HepG2 (cell line): ENCODE results near the gene TMEM131L. TPM values are rescaled to one million over a fixed set of nuclear protein-coding genes. Genes with fewer than 3 reads are reported as not detected.

Source experiments
- ATAC-seq: fragments of 200-7000 bp; cut with Tn5 transposase; 3 replicates; pipeline ENCODE4 v1.9.1; 2020; ENCODE audit warnings: mild to moderate bottlenecking, moderate library complexity
- BruUV-seq: library from RNA; stranded (reverse); fragments of 400-500 nt; replicated peaks from 2 replicates; lab custom pipeline; 2021; lab: Mats Ljungman, UMichigan
- CTCF ChIA-PET: fragments of 300-600 bp; formaldehyde crosslinking; extraction: SDS; loops from one replicate; lab custom pipeline; 2021; ENCODE audit warnings: low total read pairs, inconsistent platforms, low intra/inter-chr PET ratio; lab: Yijun Ruan, JAX
- POLR2A ChIA-PET: fragments of 350-600 bp; sonication (Branson Sonifier 250); formaldehyde crosslinking; loops from one replicate; lab custom pipeline; 2020; ENCODE audit warnings: antibody characterized with exemption, inconsistent platforms; lab: Yijun Ruan, JAX
- DNase-seq: peaks from one replicate; pipeline ENCODE4 v3.0.0-alpha.2; 2015; ENCODE audit warnings: low spot score
- FAIRE-seq: peaks from 3 replicates; lab custom pipeline; 2011; peaks lifted over from hg19 to GRCh38; lab: Jason Lieb, UNC
- H2AFZ ChIP-seq: one replicate; pipeline ENCODE4 v1.6.1; 2011; ENCODE audit warnings: low read length, inconsistent platforms
- H3K27ac ChIP-seq: fragments of 300-600 bp; 3 replicates; pipeline ENCODE4 v1.8.0; 2011; ENCODE audit warnings: mixed run types, mild to moderate bottlenecking, mixed read lengths, low read length, inconsistent platforms; ENCODE audit not compliant: insufficient read depth; ENCODE audit errors: extremely low read length
- H3K27me3 ChIP-seq, 2 experiments: fragments of 200-600 bp in 1 of 2; 2 replicates in 1 of 2; 3 replicates in 1 of 2; pipeline versions ENCODE4 v1.6.0 to v1.8.0; 2011; ENCODE audit warnings: low read length in 2 of 2, mild to moderate bottlenecking in 2 of 2, moderate library complexity in 2 of 2, inconsistent platforms in 1 of 2; ENCODE audit not compliant: insufficient read depth in 2 of 2, control insufficient read depth in 1 of 2
- H3K36me3 ChIP-seq, 2 experiments: fragments of 200-600 bp in 1 of 2; replicated peaks in 1 of 2; 2 replicates in 1 of 2; 3 replicates in 1 of 2; pipeline versions ENCODE4 v1.5.1 to v1.8.0; 2011; ENCODE audit warnings: low read length in 2 of 2, inconsistent platforms in 1 of 2; ENCODE audit not compliant: insufficient read depth in 2 of 2, control insufficient read depth in 1 of 2
- H3K4me1 ChIP-seq: 2 replicates; pipeline ENCODE4 v1.5.1; 2012; ENCODE audit warnings: low read length, inconsistent platforms; ENCODE audit not compliant: insufficient read depth
- H3K4me2 ChIP-seq: 2 replicates; pipeline ENCODE4 v1.6.0; 2011; ENCODE audit warnings: low read depth, low read length, inconsistent platforms
- H3K4me3 ChIP-seq, 3 experiments: fragments of 200-600 bp in 1 of 3; sonication (generic), shearing (Covaris generic) in 1 of 3; replicated peaks in 1 of 3; 2 replicates each; pipeline ENCODE4 v1.5.1; 2011 to 2016; ENCODE audit warnings: low read length in 3 of 3, inconsistent platforms in 2 of 3, low read depth in 2 of 3, mild to moderate bottlenecking in 2 of 3, control low read depth in 1 of 3, mixed read lengths in 1 of 3; ENCODE audit not compliant: insufficient read depth in 1 of 3
- H3K79me2 ChIP-seq: one replicate; pipeline ENCODE4 v1.6.1; 2011; ENCODE audit warnings: low read length, inconsistent platforms; ENCODE audit not compliant: insufficient read depth
- H3K9ac ChIP-seq: 2 replicates; pipeline ENCODE4 v1.6.0; 2011; ENCODE audit warnings: mild to moderate bottlenecking, low read depth, low read length, inconsistent platforms; ENCODE audit not compliant: insufficient read depth
- H3K9me3 ChIP-seq: 2 replicates; pipeline ENCODE4 v1.5.1; 2012; ENCODE audit warnings: mild to moderate bottlenecking, low read length
- H4K20me1 ChIP-seq: 2 replicates; pipeline ENCODE4 v1.6.0; 2011; ENCODE audit warnings: inconsistent platforms, mild to moderate bottlenecking, low read length, moderate library complexity; ENCODE audit not compliant: insufficient read depth
- ARNT2 ChIP-seq: sonication (generic); formaldehyde crosslinking; IDR thresholded peaks from 2 replicates; pipeline ENCODE4 v1.8.0; 2022; ENCODE audit warnings: mild to moderate bottlenecking, low read depth, missing genetic modification reagents, moderate library complexity
- ETV6 ChIP-seq: sonication (generic); formaldehyde crosslinking; conservative IDR thresholded peaks from 2 replicates; pipeline ENCODE4 v1.4.0; 2020; ENCODE audit warnings: missing genetic modification reagents
- GABPB1 ChIP-seq: IDR thresholded peaks from 2 replicates; pipeline ENCODE4 v1.6.1; 2016; ENCODE audit warnings: mild to moderate bottlenecking, missing genetic modification reagents, moderate library complexity, missing compliant biosample characterization
- KAT2B ChIP-seq: fragments of 150-350 bp; IDR thresholded peaks from 2 replicates; pipeline ENCODE4 v1.6.1; 2014; ENCODE audit warnings: low read depth, low read length, borderline replicate concordance
- MAFK ChIP-seq, 2 experiments: IDR thresholded peaks in 1 of 2; conservative IDR thresholded peaks in 1 of 2; 2 replicates each; pipeline ENCODE4 v1.6.1; 2011; ENCODE audit warnings: improper control_type of control experiment in 2 of 2, low read length in 2 of 2
- MBNL3 ChIP-seq: fragments of 250-450 bp; sonication (Bioruptor Pico); conservative IDR thresholded peaks from 2 replicates; pipeline ENCODE4 v1.8.0; 2022; ENCODE audit warnings: mild to moderate bottlenecking, inconsistent platforms
- NFYC ChIP-seq: IDR thresholded peaks from 2 replicates; pipeline ENCODE4 v1.6.1; 2016; ENCODE audit warnings: missing genetic modification reagents, missing compliant biosample characterization
- RBFOX2 ChIP-seq: fragments of 200-400 bp; formaldehyde crosslinking; IDR thresholded peaks from 2 replicates; pipeline ENCODE4 v1.6.1; 2017; ENCODE audit warnings: low read depth, mild to moderate bottlenecking, low read length
- RXRB ChIP-seq: IDR thresholded peaks from 2 replicates; pipeline ENCODE4 v1.6.1; 2016; ENCODE audit warnings: borderline replicate concordance, missing genetic modification reagents, missing compliant biosample characterization
- SETDB1 ChIP-seq: sonication (generic); formaldehyde crosslinking; IDR thresholded peaks from 2 replicates; pipeline ENCODE4 v1.5.1; 2020; ENCODE audit warnings: missing genetic modification reagents, mild to moderate bottlenecking, borderline replicate concordance
- ZC3H4 ChIP-seq: sonication (generic); formaldehyde crosslinking; IDR thresholded peaks from 2 replicates; pipeline ENCODE4 v1.4.0; 2020; ENCODE audit warnings: missing genetic modification reagents, borderline replicate concordance
- WGBS: methylation state at CpG from one replicate; pipeline ENCODE4 v1.1.6; 2017; ENCODE audit warnings: low lambda C conversion rate; 5-methylcytosine and 5-hydroxymethylcytosine counted together
- in situ Hi-C: cut with HindIII; loops from 2 replicates; pipeline ENCODE4 v1.10.0; 2017; ENCODE audit warnings: low pct_unique_long_range_greater_than_20kb; ENCODE audit not compliant: extremely low pct_ligation_motif_present
- intact Hi-C: fragments of 100-400 bp; cut with micrococcal nuclease; formaldehyde crosslinking; loops from one replicate; pipeline ENCODE4 v1.10.0; 2022; ENCODE audit not compliant: unreplicated experiment
- polyA plus RNA-seq, 8 experiments: library from polyadenylated mRNA; depleted of rRNA in 3 of 8; stranded (reverse) in 7 of 8; unstranded in 1 of 8; fragments of >200 nt; fragmentation: Illumina TruSeq in 4 of 8; extraction: Trizol in 4 of 8; gene quantifications; 2 replicates each; pipeline versions ENCODE4 v1.2.1 to v1.2.3, GENCODE V29; 2011 to 2016; ENCODE audit warnings: low read depth in 4 of 8, missing spikeins in 1 of 8, mixed read lengths in 1 of 8; ENCODE audit not compliant: insufficient read depth in 1 of 8
- total RNA-seq, 5 experiments: library from RNA; depleted of rRNA; stranded (reverse); fragments of >200 nt; fragmentation: Illumina TruSeq; extraction: Trizol; gene quantifications; 2 replicates each; pipeline ENCODE4 v1.2.3, GENCODE V29; 2016; ENCODE audit warnings: low read depth in 1 of 5
- TF ChIP-seq, protein P1 (sequence below): sonication (generic); formaldehyde crosslinking; IDR thresholded peaks from 2 replicates; pipeline ENCODE4 v1.8.1; 2023; ENCODE audit warnings: mild to moderate bottlenecking, missing genetic modification reagents, borderline replicate concordance
- TF ChIP-seq, protein P2 (sequence below): sonication (generic); formaldehyde crosslinking; IDR thresholded peaks from 2 replicates; pipeline ENCODE4 v1.4.0; 2020; ENCODE audit warnings: mild to moderate bottlenecking, missing genetic modification reagents
- TF ChIP-seq, protein P3 (sequence below): sonication (generic); formaldehyde crosslinking; IDR thresholded peaks from 2 replicates; pipeline ENCODE4 v1.4.0; 2020; ENCODE audit warnings: missing genetic modification reagents, borderline replicate concordance
- TF ChIP-seq, protein P4 (sequence below): IDR thresholded peaks from 2 replicates; pipeline ENCODE4 v1.6.1; 2016; ENCODE audit warnings: control low read depth

The TMEM131L gene
- total and polyA plus RNA-seq, 2 of the 13 experiments (the other 11 are each of a cell fraction or from before 2014, with no cell fraction given), result 2.2 to 4.5 TPM

DNA sequence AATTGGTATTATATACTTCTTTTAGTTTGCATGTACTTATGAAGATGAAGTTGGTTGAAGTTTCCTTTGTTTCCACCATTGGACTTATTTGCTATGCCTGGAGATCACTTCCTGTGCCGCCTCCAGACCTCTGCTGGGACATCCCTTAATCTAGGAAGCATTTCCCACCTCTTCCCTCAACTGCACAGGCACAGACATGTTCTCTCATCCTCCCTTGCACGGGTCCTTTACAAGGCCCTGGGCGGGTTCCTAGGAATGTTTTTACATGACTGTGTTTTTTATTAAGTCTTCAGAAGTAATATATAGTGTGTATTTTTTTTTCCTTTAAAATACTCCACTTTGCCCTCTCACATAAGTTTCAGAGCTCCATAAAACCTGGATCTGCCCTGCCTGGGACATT is 51.0 kb downstream of the TMEM131L start:
- Histone ChIP-seq H3K36me3 (no peaks in the 10 kb centered on the region), H3K27ac (no peak overlapping the region), H3K27me3 (no peaks in the 10 kb centered on the region), H3K4me1 (peaks cover 36% of the 10 kb centered on the region), H3K4me3 (no peak overlapping the region), H3K9ac (no peak overlapping the region), H3K79me2 (no peaks in the 10 kb centered on the region), H4K20me1 (no peaks in the 10 kb centered on the region), H2AFZ (no peak overlapping the region), H3K9me3 (no peaks in the 10 kb centered on the region), H3K4me2 (no peak overlapping the region)
- intact Hi-C loops (loop anchor here (5.0 kb wide), 2 partner anchors 50 kb away; partner anchors contain the start of gene TMEM131L), in situ Hi-C loops (no loop called here)
- FAIRE-seq (no peak), ATAC-seq (no peak), DNase-seq (no peak)
- ChIA-PET POLR2A (no interaction called here), CTCF (no interaction called here)
- WGBS, result 97% methylated on average over 3 of the region's 3 CpGs
- no TSS peak for BruUV-seq
- TF ChIP-seq, protein P1, sequence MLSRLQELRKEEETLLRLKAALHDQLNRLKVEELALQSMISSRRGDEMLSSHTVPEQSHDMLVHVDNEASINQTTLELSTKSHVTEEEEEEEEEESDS (CRISPR knock-in tag), result no peak
- TF ChIP-seq ETV6 (CRISPR knock-in tag) (no peak), KAT2B (no peak), SETDB1 (CRISPR knock-in tag) (no peak), RBFOX2 (no peak), ARNT2 (CRISPR knock-in tag) (no peak), MAFK (conservative IDR thresholded peaks at IDR 0.05 in 1 of 2, IDR thresholded peaks at IDR 0.05 in 1 of 2; ENCODE audit: low read length in 2 of 2) (no peak), ZC3H4 (no peak), RXRB (no peak), NFYC (CRISPR knock-in tag) (no peak), MBNL3 (CRISPR knock-in tag) (no peak), GABPB1 (CRISPR knock-in tag) (no peak)
- TF ChIP-seq, protein P2, sequence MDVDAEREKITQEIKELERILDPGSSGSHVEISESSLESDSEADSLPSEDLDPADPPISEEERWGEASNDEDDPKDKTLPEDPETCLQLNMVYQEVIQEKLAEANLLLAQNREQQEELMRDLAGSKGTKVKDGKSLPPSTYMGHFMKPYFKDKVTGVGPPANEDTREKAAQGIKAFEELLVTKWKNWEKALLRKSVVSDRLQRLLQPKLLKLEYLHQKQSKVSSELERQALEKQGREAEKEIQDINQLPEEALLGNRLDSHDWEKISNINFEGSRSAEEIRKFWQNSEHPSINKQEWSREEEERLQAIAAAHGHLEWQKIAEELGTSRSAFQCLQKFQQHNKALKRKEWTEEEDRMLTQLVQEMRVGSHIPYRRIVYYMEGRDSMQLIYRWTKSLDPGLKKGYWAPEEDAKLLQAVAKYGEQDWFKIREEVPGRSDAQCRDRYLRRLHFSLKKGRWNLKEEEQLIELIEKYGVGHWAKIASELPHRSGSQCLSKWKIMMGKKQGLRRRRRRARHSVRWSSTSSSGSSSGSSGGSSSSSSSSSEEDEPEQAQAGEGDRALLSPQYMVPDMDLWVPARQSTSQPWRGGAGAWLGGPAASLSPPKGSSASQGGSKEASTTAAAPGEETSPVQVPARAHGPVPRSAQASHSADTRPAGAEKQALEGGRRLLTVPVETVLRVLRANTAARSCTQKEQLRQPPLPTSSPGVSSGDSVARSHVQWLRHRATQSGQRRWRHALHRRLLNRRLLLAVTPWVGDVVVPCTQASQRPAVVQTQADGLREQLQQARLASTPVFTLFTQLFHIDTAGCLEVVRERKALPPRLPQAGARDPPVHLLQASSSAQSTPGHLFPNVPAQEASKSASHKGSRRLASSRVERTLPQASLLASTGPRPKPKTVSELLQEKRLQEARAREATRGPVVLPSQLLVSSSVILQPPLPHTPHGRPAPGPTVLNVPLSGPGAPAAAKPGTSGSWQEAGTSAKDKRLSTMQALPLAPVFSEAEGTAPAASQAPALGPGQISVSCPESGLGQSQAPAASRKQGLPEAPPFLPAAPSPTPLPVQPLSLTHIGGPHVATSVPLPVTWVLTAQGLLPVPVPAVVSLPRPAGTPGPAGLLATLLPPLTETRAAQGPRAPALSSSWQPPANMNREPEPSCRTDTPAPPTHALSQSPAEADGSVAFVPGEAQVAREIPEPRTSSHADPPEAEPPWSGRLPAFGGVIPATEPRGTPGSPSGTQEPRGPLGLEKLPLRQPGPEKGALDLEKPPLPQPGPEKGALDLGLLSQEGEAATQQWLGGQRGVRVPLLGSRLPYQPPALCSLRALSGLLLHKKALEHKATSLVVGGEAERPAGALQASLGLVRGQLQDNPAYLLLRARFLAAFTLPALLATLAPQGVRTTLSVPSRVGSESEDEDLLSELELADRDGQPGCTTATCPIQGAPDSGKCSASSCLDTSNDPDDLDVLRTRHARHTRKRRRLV, result no peak
- TF ChIP-seq, protein P3, sequence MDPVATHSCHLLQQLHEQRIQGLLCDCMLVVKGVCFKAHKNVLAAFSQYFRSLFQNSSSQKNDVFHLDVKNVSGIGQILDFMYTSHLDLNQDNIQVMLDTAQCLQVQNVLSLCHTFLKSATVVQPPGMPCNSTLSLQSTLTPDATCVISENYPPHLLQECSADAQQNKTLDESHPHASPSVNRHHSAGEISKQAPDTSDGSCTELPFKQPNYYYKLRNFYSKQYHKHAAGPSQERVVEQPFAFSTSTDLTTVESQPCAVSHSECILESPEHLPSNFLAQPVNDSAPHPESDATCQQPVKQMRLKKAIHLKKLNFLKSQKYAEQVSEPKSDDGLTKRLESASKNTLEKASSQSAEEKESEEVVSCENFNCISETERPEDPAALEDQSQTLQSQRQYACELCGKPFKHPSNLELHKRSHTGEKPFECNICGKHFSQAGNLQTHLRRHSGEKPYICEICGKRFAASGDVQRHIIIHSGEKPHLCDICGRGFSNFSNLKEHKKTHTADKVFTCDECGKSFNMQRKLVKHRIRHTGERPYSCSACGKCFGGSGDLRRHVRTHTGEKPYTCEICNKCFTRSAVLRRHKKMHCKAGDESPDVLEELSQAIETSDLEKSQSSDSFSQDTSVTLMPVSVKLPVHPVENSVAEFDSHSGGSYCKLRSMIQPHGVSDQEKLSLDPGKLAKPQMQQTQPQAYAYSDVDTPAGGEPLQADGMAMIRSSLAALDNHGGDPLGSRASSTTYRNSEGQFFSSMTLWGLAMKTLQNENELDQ (CRISPR knock-in tag), result no peak
- TF ChIP-seq, protein P4, sequence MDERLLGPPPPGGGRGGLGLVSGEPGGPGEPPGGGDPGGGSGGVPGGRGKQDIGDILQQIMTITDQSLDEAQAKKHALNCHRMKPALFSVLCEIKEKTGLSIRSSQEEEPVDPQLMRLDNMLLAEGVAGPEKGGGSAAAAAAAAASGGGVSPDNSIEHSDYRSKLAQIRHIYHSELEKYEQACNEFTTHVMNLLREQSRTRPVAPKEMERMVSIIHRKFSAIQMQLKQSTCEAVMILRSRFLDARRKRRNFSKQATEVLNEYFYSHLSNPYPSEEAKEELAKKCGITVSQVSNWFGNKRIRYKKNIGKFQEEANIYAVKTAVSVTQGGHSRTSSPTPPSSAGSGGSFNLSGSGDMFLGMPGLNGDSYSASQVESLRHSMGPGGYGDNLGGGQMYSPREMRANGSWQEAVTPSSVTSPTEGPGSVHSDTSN, result no peak
